WERI-Rb-1 (cell line): ENCODE results near the gene MB21D2.

Experiments
- DNase-seq: peaks from one replicate; pipeline ENCODE4 v3.0.0-alpha.2; 2020
- H3K27ac ChIP-seq: fragments of 250-450 bp; sonication (Bioruptor Pico); 2 replicates; pipeline ENCODE4 v1.5.1; 2020; ENCODE audit warnings: mild to moderate bottlenecking, moderate library complexity
- H3K27me3 ChIP-seq: fragments of 250-450 bp; sonication (Bioruptor Pico); 2 replicates; pipeline ENCODE4 v1.5.1; 2021; ENCODE audit warnings: mild to moderate bottlenecking, low read depth, moderate library complexity; ENCODE audit not compliant: insufficient read depth, severe bottlenecking
- H3K36me3 ChIP-seq: fragments of 250-450 bp; sonication (Bioruptor Pico); 2 replicates; pipeline ENCODE4 v1.5.1; 2020; ENCODE audit warnings: mild to moderate bottlenecking, moderate library complexity
- H3K4me3 ChIP-seq: 2 replicates; pipeline ENCODE4 v1.5.1; 2011; ENCODE audit warnings: low read depth, mild to moderate bottlenecking, control low read depth, low read length
- H3K9me3 ChIP-seq: fragments of 250-450 bp; sonication (Bioruptor Pico); 2 replicates; pipeline ENCODE4 v1.5.1; 2021; ENCODE audit warnings: mild to moderate bottlenecking, moderate library complexity; ENCODE audit not compliant: severe bottlenecking
- TF ChIP-seq, protein P1 (sequence below): IDR thresholded peaks from 2 replicates; pipeline ENCODE4 v1.5.1; 2011; ENCODE audit warnings: low read depth, mild to moderate bottlenecking, control low read depth, inconsistent platforms, low read length

Gene MB21D2

DNA sequence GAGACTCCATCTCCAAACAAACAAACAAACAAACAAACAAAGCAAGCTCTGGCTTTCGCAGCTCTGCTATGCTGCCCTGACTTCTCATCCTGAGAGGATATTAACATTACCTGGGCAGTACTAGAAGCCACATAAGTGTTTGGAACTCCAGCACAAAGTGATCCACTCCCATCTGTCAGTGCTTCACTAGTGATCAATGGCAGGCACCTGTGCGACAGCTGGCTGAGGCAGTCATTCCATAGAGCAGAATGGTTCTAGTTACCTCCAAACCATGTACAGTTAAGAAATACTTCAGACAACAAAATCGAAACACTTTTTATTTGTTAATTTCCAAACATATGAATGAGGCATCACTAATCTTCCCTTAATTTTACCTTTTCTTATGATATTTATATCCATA lies 2.8 kb upstream of the MB21D2 start:
- Histone ChIP-seq H3K27ac (no peak overlapping the region), H3K4me3 (no peak overlapping the region), H3K36me3 (no peaks in the 10 kb centered on the region), H3K9me3 (no peaks in the 10 kb centered on the region), H3K27me3 (no peaks in the 10 kb centered on the region)
- DNase-seq = no peak
- TF ChIP-seq, protein P1, sequence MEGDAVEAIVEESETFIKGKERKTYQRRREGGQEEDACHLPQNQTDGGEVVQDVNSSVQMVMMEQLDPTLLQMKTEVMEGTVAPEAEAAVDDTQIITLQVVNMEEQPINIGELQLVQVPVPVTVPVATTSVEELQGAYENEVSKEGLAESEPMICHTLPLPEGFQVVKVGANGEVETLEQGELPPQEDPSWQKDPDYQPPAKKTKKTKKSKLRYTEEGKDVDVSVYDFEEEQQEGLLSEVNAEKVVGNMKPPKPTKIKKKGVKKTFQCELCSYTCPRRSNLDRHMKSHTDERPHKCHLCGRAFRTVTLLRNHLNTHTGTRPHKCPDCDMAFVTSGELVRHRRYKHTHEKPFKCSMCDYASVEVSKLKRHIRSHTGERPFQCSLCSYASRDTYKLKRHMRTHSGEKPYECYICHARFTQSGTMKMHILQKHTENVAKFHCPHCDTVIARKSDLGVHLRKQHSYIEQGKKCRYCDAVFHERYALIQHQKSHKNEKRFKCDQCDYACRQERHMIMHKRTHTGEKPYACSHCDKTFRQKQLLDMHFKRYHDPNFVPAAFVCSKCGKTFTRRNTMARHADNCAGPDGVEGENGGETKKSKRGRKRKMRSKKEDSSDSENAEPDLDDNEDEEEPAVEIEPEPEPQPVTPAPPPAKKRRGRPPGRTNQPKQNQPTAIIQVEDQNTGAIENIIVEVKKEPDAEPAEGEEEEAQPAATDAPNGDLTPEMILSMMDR = no peak

DNA sequence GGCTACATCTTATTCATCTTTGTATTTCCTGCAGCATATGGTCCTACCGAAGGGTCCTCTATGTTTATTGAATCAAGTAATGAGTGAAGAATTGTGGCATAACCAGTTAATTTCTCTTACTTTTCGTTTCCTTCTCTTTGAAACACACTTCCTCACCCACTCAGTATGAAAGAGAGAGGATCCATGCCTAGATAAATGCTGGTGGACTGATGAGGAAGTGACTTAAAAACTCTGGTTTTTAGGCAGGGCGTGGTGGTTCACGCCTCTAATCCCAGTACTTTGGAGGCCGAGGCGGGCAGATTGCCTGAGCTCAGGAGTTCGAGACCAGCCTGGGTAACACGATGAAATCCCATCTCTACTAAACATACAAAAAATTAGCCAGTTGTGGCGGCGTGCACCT lies 2.2 kb upstream of the MB21D2 start:
- H3K27ac ChIP-seq = no peak overlapping the region
- H3K27me3 ChIP-seq = no peaks in the 10 kb centered on the region
- no peaks in the 10 kb centered on the region for H3K36me3 ChIP-seq
- no peak overlapping the region for H3K4me3 ChIP-seq
- no peak for DNase-seq
- H3K9me3 ChIP-seq = no peaks in the 10 kb centered on the region
- TF ChIP-seq, protein P1 = no peak

DNA sequence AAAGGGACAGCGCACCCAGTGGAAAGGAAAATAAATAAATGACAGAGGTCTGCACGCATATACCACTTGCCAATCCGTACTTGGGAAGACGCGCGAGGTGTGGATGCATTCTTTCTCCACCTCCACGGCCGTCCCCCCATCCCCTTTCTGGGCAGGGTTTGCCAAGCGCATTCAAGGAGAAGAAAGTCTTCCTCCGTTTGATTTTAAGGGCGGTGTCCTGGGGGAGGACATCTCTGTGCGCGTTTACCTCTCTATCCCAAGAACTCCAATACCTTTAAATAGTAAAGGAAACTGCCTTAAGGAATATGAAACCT lies 576 bp upstream of the MB21D2 start:
- Histone ChIP-seq H3K9me3 (no peaks in the 10 kb centered on the region), H3K36me3 (no peaks in the 10 kb centered on the region), H3K4me3 (peak overlapping the region; percentile 83), H3K27ac (peak overlapping the region; percentile 83), H3K27me3 (no peaks in the 10 kb centered on the region)
- TF ChIP-seq, protein P1 = no peak
- DNase-seq = no peak

DNA sequence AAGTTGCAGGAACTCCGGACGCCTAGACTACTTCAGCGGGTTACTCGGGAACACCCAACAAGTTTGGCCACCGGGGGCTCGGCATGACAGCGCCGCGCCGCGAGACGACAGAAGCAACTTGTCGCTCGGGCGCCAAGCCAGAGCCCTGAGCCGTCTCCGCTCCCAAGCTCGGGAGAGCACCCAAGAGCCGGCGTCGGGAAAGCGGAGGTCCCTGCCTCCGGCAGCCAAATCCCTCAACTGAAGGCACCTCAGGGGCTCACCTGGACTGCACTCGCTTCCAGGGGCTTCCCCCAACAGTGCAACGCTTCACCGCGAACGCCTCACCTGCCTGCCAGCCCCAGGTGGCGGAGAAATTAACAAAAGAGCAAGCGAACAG lies 640 bp downstream of the MB21D2 start:
- Histone ChIP-seq H3K27ac (peak overlapping the region; percentile 83), H3K36me3 (no peaks in the 10 kb centered on the region), H3K4me3 (peak overlapping the region; percentile 83), H3K27me3 (no peaks in the 10 kb centered on the region), H3K9me3 (no peaks in the 10 kb centered on the region)
- TF ChIP-seq, protein P1 = no peak
- DNase-seq = peak; percentile 41

DNA sequence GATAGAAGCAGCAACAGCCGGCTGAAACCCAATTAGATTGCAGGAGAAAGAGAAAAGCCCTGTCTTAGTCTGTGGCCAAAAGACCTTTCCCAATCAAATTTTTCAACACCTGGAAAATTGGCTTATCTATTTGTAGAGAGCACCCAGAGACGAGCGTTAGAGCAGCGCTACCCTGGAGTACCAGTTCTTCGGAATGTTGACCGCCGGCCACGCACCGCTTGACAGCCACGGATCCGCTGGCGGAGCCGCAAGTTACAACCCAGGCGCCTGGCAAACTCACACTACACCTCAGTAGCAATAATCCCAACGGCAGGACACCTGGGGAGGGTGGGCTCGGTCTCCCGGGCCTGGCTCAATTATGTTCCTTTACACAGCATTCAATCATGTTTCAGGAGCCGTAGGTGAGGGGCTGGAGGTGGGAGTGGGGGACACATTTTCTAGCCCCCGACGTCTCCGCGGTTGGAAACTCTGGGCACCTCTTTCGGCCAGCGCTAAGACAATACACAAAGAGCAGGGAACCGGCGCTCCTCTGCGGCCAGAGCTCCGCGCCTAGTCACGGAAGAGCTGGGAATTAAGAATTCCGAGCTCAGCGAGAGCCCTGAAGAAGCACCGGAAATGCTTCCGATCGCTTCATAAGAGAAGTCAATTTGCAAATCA lies 1.2 kb downstream of the MB21D2 start:
- TF ChIP-seq, protein P1 = no peak
- H3K4me3 ChIP-seq = peak overlapping the region; percentile 83
- DNase-seq = peak; percentile 13
- H3K27ac ChIP-seq = peak overlapping the region; percentile 83
- no peaks in the 10 kb centered on the region for H3K36me3 ChIP-seq
- H3K27me3 ChIP-seq = no peaks in the 10 kb centered on the region
- no peaks in the 10 kb centered on the region for H3K9me3 ChIP-seq

DNA sequence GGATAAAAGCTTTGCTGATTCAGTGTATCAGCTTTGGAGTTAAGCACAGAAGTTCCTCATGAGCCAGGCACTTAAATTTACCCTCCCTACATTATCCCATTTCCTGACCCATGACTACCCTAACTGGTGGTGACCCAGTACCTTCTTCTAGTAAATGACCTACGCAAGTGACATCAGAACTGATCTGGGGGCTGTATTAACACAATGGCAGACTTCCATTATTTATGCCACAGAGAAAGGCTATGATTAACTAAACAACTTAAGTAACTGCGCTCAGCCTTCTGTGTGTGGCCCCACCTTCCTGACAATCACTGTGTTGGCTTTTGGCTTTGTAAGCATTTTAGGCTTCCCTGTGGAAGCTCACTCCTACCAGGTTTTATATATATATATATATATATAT lies 1.9 kb downstream of the MB21D2 start:
- H3K27me3 ChIP-seq = no peaks in the 10 kb centered on the region
- no peak overlapping the region for H3K27ac ChIP-seq
- no peak for DNase-seq
- H3K9me3 ChIP-seq = no peaks in the 10 kb centered on the region
- no peak overlapping the region for H3K4me3 ChIP-seq
- TF ChIP-seq, protein P1 = no peak
- no peaks in the 10 kb centered on the region for H3K36me3 ChIP-seq
